ENCODE measurements around the gene DSEL. TPM values are rescaled to one million over a fixed set of nuclear protein-coding genes. Genes with fewer than 3 reads are reported as not detected.

The DSEL gene
- polyA plus RNA-seq, 3 donors: 0.03 to 0.05 TPM; not detected in 1

DNA sequence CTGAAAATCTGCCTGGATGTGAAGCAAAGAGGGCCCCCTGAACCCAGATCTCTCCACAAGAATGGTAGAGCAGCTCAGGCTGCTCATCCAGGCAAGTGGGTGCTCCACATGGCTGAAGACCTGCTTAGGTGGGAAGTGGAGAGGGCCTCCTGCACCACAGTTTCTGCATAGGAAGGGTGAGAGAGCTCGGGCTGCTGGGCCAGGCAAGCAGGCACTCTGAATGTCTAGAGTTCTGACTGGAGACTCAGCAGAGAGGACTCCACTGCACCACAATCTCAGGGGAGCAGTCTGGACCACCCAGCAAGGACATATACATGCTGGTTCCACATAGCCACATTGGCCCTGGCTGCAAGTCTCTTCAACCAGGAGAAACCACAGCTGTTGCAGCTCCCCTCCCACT is 52.0 kb downstream of the DSEL start:
- Histone ChIP-seq H3K9me3 (replicated peaks in 1 of 2; ENCODE audit: control insufficient read depth in 1 of 2, insufficient read depth in 1 of 2, low read length in 2 of 2) (peaks cover 0 to 8% of the 10 kb centered on the region in 2 donors), H3K4me1 (ENCODE audit: control insufficient read depth in 1 of 2, insufficient read depth in 2 of 2, low read length in 2 of 2) (no peaks in the 10 kb centered on the region), H3K27me3 (ENCODE audit: control insufficient read depth in 2 of 2, insufficient read depth in 2 of 2, low read length in 2 of 2) (no peaks in the 10 kb centered on the region), H3K79me2 (ENCODE audit: insufficient read depth, low read length) (no peaks in the 10 kb centered on the region), H4K20me1 (ENCODE audit: insufficient read depth, low read length) (no peaks in the 10 kb centered on the region), H3K36me3 (replicated peaks in 1 of 2; ENCODE audit: control insufficient read depth in 1 of 2, insufficient read depth in 2 of 2, low read length in 2 of 2) (no peaks in the 10 kb centered on the region), H3K4me2 (replicated peaks; ENCODE audit: extremely low read depth, low read length, poor library complexity, severe bottlenecking) (no peak overlapping the region), H2AFZ (ENCODE audit: insufficient read depth, low read depth, low read length, poor library complexity, severe bottlenecking) (no peak overlapping the region), H3K9ac (ENCODE audit: insufficient read depth, low read length, poor library complexity, severe bottlenecking) (no peak overlapping the region), H3K4me3 (replicated peaks in 1 of 3; ENCODE audit: low read depth in 2 of 3, low read length in 3 of 3) (no peak overlapping the region), H3K27ac (ENCODE audit: low read depth in 1 of 2, low read length in 2 of 2) (no peak overlapping the region)
- Mint-ChIP-seq H3K9me3 (peaks cover 0 to 5% (median 3%) of the 10 kb centered on the region in 7 donors), H3K4me1 (no peaks in the 10 kb centered on the region), H3K27me3 (ENCODE audit: low read depth in 3 of 3) (no peaks in the 10 kb centered on the region), H3K36me3 (no peaks in the 10 kb centered on the region), H3K4me3 (no peak overlapping the region), H3K27ac (no peak overlapping the region)
- intact Hi-C loops (cut with micrococcal nuclease): no loop called here
- DNase-seq: no peak
- no peak for TF ChIP-seq CTCF (IDR thresholded peaks at IDR 0.05)
- 100% methylated on average over 1 of the region's 1 CpG for WGBS (ENCODE audit: insufficient coverage)

- Histone ChIP-seq H3K4me2 (replicated peaks; ENCODE audit: extremely low read depth, low read length, poor library complexity, severe bottlenecking) (no peak overlapping the region), H3K9me3 (replicated peaks in 1 of 2; ENCODE audit: control insufficient read depth in 1 of 2, insufficient read depth in 1 of 2, low read length in 2 of 2) (peaks cover 0 to 8% of the 10 kb centered on the region in 2 donors), H2AFZ (ENCODE audit: insufficient read depth, low read depth, low read length, poor library complexity, severe bottlenecking) (no peak overlapping the region), H3K4me3 (replicated peaks in 1 of 3; ENCODE audit: low read depth in 2 of 3, low read length in 3 of 3) (no peak overlapping the region), H3K27ac (ENCODE audit: low read depth in 1 of 2, low read length in 2 of 2) (no peak overlapping the region), H3K79me2 (ENCODE audit: insufficient read depth, low read length) (no peaks in the 10 kb centered on the region), H3K4me1 (ENCODE audit: control insufficient read depth in 1 of 2, insufficient read depth in 2 of 2, low read length in 2 of 2) (no peaks in the 10 kb centered on the region), H3K27me3 (ENCODE audit: control insufficient read depth in 2 of 2, insufficient read depth in 2 of 2, low read length in 2 of 2) (no peaks in the 10 kb centered on the region), H3K9ac (ENCODE audit: insufficient read depth, low read length, poor library complexity, severe bottlenecking) (no peak overlapping the region), H3K36me3 (replicated peaks in 1 of 2; ENCODE audit: control insufficient read depth in 1 of 2, insufficient read depth in 2 of 2, low read length in 2 of 2) (no peaks in the 10 kb centered on the region), H4K20me1 (ENCODE audit: insufficient read depth, low read length) (no peaks in the 10 kb centered on the region)
- H3K27me3 Mint-ChIP-seq (ENCODE audit: low read depth in 3 of 3): no peaks in the 10 kb centered on the region
- H3K36me3 Mint-ChIP-seq: no peaks in the 10 kb centered on the region
- no peak for TF ChIP-seq CTCF (IDR thresholded peaks at IDR 0.05)
- H3K9me3 Mint-ChIP-seq: peaks cover 0 to 5% (median 3%) of the 10 kb centered on the region in 7 donors
- intact Hi-C loops (cut with micrococcal nuclease): no loop called here
- DNase-seq: no peak
- H3K4me1 Mint-ChIP-seq: no peaks in the 10 kb centered on the region
- no peak overlapping the region for H3K27ac Mint-ChIP-seq
- 87% methylated on average over 2 of the region's 2 CpGs for WGBS (ENCODE audit: insufficient coverage)
- H3K4me3 Mint-ChIP-seq: no peak overlapping the region
Observed at GRCh38 chr18:67463829-67464228, 52.7 kb downstream of the DSEL start.
